Activated CD4-positive, alpha-beta memory T cell treated with anti-CD3 and anti-CD28 coated beads for 36 hours (primary cell): ENCODE data around the gene ARID3C. TPM values are rescaled to one million over a fixed set of nuclear protein-coding genes. Genes with fewer than 3 reads are reported as not detected.
"Not testable (repeated sequence)": the region's sequence is repeated elsewhere in the genome, so short reads cannot be mapped to it uniquely, and the experiment has no call there.

Experiments used
- CTCF ChIA-PET: fragments of 350-600 bp; sonication (Branson Sonifier 250); formaldehyde crosslinking; loops from one replicate; lab custom pipeline; 2021; ENCODE audit warnings: antibody characterized with exemption, inconsistent platforms; lab: Charles Lee
- POLR2A ChIA-PET: fragments of 350-600 bp; sonication (Branson Sonifier 250); formaldehyde crosslinking; loops from one replicate; lab custom pipeline; 2021; ENCODE audit warnings: antibody characterized with exemption; lab: Charles Lee
- DNase-seq: peaks from one replicate; pipeline ENCODE4 v3.0.0-alpha.2; 2020
- H3K27ac Mint-ChIP-seq: one replicate; pipeline ENCODE4 v1.8.0; 2021; ENCODE audit warnings: mixed read lengths
- H3K27me3 Mint-ChIP-seq: one replicate; pipeline ENCODE4 v1.8.0; 2021; ENCODE audit warnings: mixed read lengths
- H3K36me3 Mint-ChIP-seq: one replicate; pipeline ENCODE4 v1.8.0; 2021; ENCODE audit warnings: mixed read lengths
- H3K4me1 Mint-ChIP-seq: one replicate; pipeline ENCODE4 v1.8.0; 2021; ENCODE audit warnings: low read depth, mixed read lengths
- H3K4me3 Mint-ChIP-seq: one replicate; pipeline ENCODE4 v1.8.0; 2021; ENCODE audit warnings: mild to moderate bottlenecking, mixed read lengths
- H3K9me3 Mint-ChIP-seq: one replicate; pipeline ENCODE4 v1.8.0; 2021; ENCODE audit warnings: mixed read lengths
- intact Hi-C: fragments of 100-400 bp; cut with micrococcal nuclease; formaldehyde crosslinking; loops from one replicate; pipeline ENCODE4 v1.15.1; 2023
- total RNA-seq, 2 experiments: library from RNA; stranded (reverse); gene quantifications; one replicate each; pipeline ENCODE4 v1.2.3, GENCODE V29; 2021

ARID3C gene
- total RNA-seq, 2 experiments from 2014 or later: 0.14 to 0.17 TPM

DNA sequence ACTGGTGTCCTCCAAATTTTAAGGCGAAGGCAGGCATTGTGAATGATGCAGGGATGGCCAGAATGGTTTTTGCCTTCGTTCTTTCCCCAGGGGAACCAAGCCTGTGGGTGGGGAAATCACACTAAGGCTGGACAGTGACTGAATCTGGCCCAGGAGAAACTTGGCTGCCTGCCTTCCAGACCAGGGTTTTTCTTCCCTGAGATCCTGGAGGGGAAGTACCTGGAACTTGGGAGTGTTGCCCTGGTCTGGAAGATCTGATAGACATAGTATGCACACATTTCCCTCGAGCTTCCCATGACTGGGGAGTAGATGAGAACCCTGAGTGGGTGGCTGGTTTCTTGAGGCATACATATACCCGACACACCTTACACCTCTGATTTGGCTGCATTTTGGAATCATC, 22.5 kb upstream of the ARID3C start:
- DNase-seq: no peak
- Mint-ChIP-seq H3K4me1 (peaks cover 38% of the 10 kb centered on the region), H3K9me3 (no peaks in the 10 kb centered on the region), H3K4me3 (no peak overlapping the region), H3K27me3 (no peaks in the 10 kb centered on the region), H3K27ac (no peak overlapping the region), H3K36me3 (peaks cover 29% of the 10 kb centered on the region)
- ChIA-PET CTCF (interaction anchor here (1.3 kb wide), 1 partner anchor 51 kb away, joined by 6 read pairs; no protein-coding TSS in a partner anchor), POLR2A (interaction anchor here (1.5 kb wide), 1 partner anchor 14 kb away, joined by 3 read pairs; no protein-coding TSS in a partner anchor)
- intact Hi-C loops: no loop called here

- H3K4me3 Mint-ChIP-seq: no peak overlapping the region
Measured at GRCh38 chr9:34650816-34651215, 21.9 kb upstream of the ARID3C start.

DNA sequence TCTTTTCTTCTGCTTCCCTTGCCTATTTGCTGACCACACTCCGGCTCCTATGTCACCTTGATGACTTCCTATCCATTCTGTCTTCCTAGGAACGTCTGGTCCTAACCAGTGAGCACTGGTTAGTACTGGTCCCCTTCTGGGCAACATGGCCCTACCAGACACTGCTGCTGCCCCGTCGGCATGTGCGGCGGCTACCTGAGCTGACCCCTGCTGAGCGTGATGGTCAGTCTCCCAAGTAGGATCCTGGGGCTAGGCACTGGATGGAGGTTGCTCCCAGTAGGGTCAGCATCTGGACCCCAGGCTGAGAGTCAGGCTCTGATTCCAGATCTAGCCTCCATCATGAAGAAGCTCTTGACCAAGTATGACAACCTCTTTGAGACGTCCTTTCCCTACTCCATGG, 19.8 kb upstream of the ARID3C start:
- H3K9me3 Mint-ChIP-seq: no peaks in the 10 kb centered on the region
- no peak for DNase-seq
- intact Hi-C loops: no loop called here
- peaks cover 44% of the 10 kb centered on the region for H3K4me1 Mint-ChIP-seq
- ChIA-PET POLR2A (interaction anchor here (0.8 to 1.3 kb wide), 2 partner anchors 10 to 13 kb away, joined by 3 to 4 read pairs; no protein-coding TSS in a partner anchor), CTCF (interaction anchor here (1.4 to 4.2 kb wide), 3 partner anchors 13 to 54 kb away, joined by 5 to 104 read pairs (median 8); partner anchors contain the start of gene SIGMAR1)
- no peaks in the 10 kb centered on the region for H3K27me3 Mint-ChIP-seq
- peaks cover 29% of the 10 kb centered on the region for H3K36me3 Mint-ChIP-seq
- peak overlapping the region; percentile 11 for H3K4me3 Mint-ChIP-seq
- H3K27ac Mint-ChIP-seq: no peak overlapping the region

More at GRCh38 chr9:34650816-34651215, 21.9 kb upstream of the ARID3C start:
- H3K27me3 Mint-ChIP-seq: no peaks in the 10 kb centered on the region
- ChIA-PET CTCF (interaction anchor here (0.5 to 1.3 kb wide), 2 partner anchors 52 to 359 kb away, joined by 3 to 6 read pairs; no protein-coding TSS in a partner anchor), POLR2A (no interaction called here)
- peaks cover 43% of the 10 kb centered on the region for H3K4me1 Mint-ChIP-seq
- H3K36me3 Mint-ChIP-seq: peaks cover 29% of the 10 kb centered on the region
- DNase-seq: no peak
- no peaks in the 10 kb centered on the region for H3K9me3 Mint-ChIP-seq
- H3K27ac Mint-ChIP-seq: no peak overlapping the region
- intact Hi-C loops: no loop called here

GRCh38 chr9:34647651-34648050, 18.8 kb upstream of the ARID3C start:
- intact Hi-C loops: loop anchor here (1.0 kb wide), 1 partner anchor 35 kb away; the partner anchor contains the start of gene RPP25L
- peak overlapping the region; percentile 86 for H3K4me3 Mint-ChIP-seq
- peak; percentile 50 for DNase-seq
- ChIA-PET CTCF (interaction anchor here (0.7 to 4.2 kb wide), 8 partner anchors 9 to 56 kb away, joined by 3 to 104 read pairs (median 10); partner anchors contain the start of genes CCL27, DCTN3 and SIGMAR1), POLR2A (interaction anchor here (0.8 to 2.0 kb wide), 3 partner anchors 10 to 17 kb away, joined by 3 to 42 read pairs (median 5); partner anchors contain the start of gene SIGMAR1)
- H3K36me3 Mint-ChIP-seq: peaks cover 29% of the 10 kb centered on the region
- no peaks in the 10 kb centered on the region for H3K27me3 Mint-ChIP-seq
- H3K9me3 Mint-ChIP-seq: no peaks in the 10 kb centered on the region
- peak overlapping the region; percentile 84 for H3K27ac Mint-ChIP-seq
- H3K4me1 Mint-ChIP-seq: peaks cover 37% of the 10 kb centered on the region

- Mint-ChIP-seq H3K9me3 (no peaks in the 10 kb centered on the region), H3K36me3 (peaks cover 27% of the 10 kb centered on the region), H3K4me1 (peaks cover 31% of the 10 kb centered on the region), H3K4me3 (peak overlapping the region; percentile 86), H3K27me3 (no peaks in the 10 kb centered on the region), H3K27ac (peak overlapping the region; percentile 84)
- CTCF ChIA-PET: interaction anchor here (1.0 to 4.2 kb wide), 13 partner anchors 10 to 56 kb away, joined by 3 to 104 read pairs (median 8); partner anchors contain the start of genes CCL27, DCTN3, RPP25L and SIGMAR1
- no peak for DNase-seq
- POLR2A ChIA-PET: interaction anchor here (0.8 to 2.0 kb wide), 5 partner anchors 9 to 188 kb away, joined by 3 to 42 read pairs (median 4); partner anchors contain the start of genes DNAI1, FAM219A and SIGMAR1
- intact Hi-C loops: loop anchor here (1.0 kb wide), 1 partner anchor 35 kb away; the partner anchor contains the start of gene RPP25L
Measured at GRCh38 chr9:34647084-34647403, 18.2 kb upstream of the ARID3C start.

GRCh38 chr9:34646211-34647083, 17.6 kb upstream of the ARID3C start, which contains the start of gene GALT:
Gene GALT (plus strand): TSS chr9:34646675. CDS start chr9:34646705, 30 bp downstream.
- peak within 1 kb of the TSS; percentile 84 for H3K27ac Mint-ChIP-seq
- ChIA-PET CTCF (interaction anchor here (1.0 to 4.2 kb wide), 14 partner anchors 10 to 56 kb away, joined by 3 to 104 read pairs (median 7); partner anchors contain the start of genes CCL27, DCTN3, RPP25L and SIGMAR1), POLR2A (interaction anchor here (0.8 to 2.0 kb wide), 5 partner anchors 9 to 188 kb away, joined by 3 to 42 read pairs (median 4); partner anchors contain the start of genes DNAI1, FAM219A and SIGMAR1)

GRCh38 chr9:34644766-34645314, 16.0 kb upstream of the ARID3C start:
- Mint-ChIP-seq H3K9me3 (no peaks in the 10 kb centered on the region), H3K27ac (no peak overlapping the region), H3K4me3 (no peak overlapping the region), H3K4me1 (peaks cover 27% of the 10 kb centered on the region), H3K36me3 (peaks cover 24% of the 10 kb centered on the region), H3K27me3 (no peaks in the 10 kb centered on the region)
- no peak for DNase-seq
- ChIA-PET CTCF (interaction anchor here (0.7 to 3.0 kb wide), 4 partner anchors 11 to 266 kb away, joined by 3 to 26 read pairs (median 5); no protein-coding TSS in a partner anchor), POLR2A (no interaction called here)
- intact Hi-C loops: no loop called here

More at GRCh38 chr9:34646211-34647083, 17.6 kb upstream of the ARID3C start, which contains the start of gene GALT:
- peaks cover 28% of the 10 kb centered on the region for H3K4me1 Mint-ChIP-seq
- H3K4me3 Mint-ChIP-seq: peak within 1 kb of the TSS; percentile 86
- intact Hi-C loops: loop anchor here (1.0 kb wide), 3 partner anchors 8 to 34 kb away; partner anchors contain the start of gene RPP25L
- no peaks in the 10 kb centered on the region for H3K9me3 Mint-ChIP-seq
- no peaks in the 10 kb centered on the region for H3K27me3 Mint-ChIP-seq
- DNase-seq: peak; percentile 99
- peaks cover 27% of the 10 kb centered on the region for H3K36me3 Mint-ChIP-seq

DNA sequence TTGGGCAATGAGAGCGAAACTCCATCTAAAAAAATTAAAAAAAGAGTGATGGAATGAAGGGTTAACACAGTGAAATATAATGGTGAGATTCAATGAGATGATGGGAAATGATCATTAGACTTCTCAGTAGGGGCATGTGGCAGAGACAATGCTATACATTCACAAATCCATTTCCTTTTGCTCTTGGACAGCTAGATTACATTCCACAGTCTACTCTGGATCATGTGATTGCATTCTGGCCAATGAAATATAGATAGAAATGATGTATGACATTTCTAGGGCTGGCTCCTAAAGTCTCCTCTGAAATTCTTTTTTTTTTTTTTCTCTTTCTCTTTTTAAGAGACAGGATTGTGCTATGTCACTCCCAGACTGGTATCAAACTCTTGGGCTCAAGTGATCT, 13.8 kb upstream of the ARID3C start:
- Mint-ChIP-seq H3K27ac (no peak overlapping the region), H3K4me1 (peaks cover 24% of the 10 kb centered on the region), H3K27me3 (no peaks in the 10 kb centered on the region), H3K36me3 (peaks cover 4% of the 10 kb centered on the region), H3K4me3 (no peak overlapping the region), H3K9me3 (no peaks in the 10 kb centered on the region)
- ChIA-PET POLR2A (no interaction called here), CTCF (interaction anchor here (0.6 to 3.0 kb wide), 5 partner anchors 9 to 60 kb away, joined by 3 to 26 read pairs (median 4); no protein-coding TSS in a partner anchor)
- intact Hi-C loops: no loop called here
- no peak for DNase-seq

GRCh38 chr9:34639322-34639721, 10.5 kb upstream of the ARID3C start:
- peaks cover 20% of the 10 kb centered on the region for H3K36me3 Mint-ChIP-seq
- POLR2A ChIA-PET: interaction anchor here (1.5 kb wide), 1 partner anchor 9 kb away, joined by 4 read pairs; no protein-coding TSS in a partner anchor
- H3K4me1 Mint-ChIP-seq: peaks cover 34% of the 10 kb centered on the region
- not testable (repeated sequence) for DNase-seq, H3K4me3 Mint-ChIP-seq, H3K27me3 Mint-ChIP-seq, H3K27ac Mint-ChIP-seq, H3K9me3 Mint-ChIP-seq
- intact Hi-C loops: loop anchor here (2.0 to 10.0 kb wide), 2 partner anchors 181 to 315 kb away; partner anchors contain the start of genes DNAI1, FAM219A, KIF24 and NUDT2
- CTCF ChIA-PET: interaction anchor here (1.3 to 8.0 kb wide), 3 partner anchors 19 to 63 kb away, joined by 3 to 135 read pairs (median 15); partner anchors contain the start of gene RPP25L

DNA sequence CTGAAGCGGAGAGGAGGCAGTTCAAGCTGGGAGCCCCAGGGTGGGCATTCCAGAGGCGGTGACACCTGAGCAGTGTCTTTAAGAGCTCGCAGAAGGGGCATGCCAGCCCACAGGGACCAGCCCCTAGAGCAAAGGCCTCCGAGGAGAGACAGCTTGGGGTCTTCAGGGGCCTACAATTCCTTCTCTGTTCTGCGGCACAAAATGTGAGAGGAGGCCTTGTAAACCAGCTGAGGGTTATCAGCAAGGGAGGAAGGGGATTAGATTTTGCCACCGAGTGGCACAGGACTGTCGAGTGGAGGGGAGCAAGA, 9.2 kb upstream of the ARID3C start:
- no peak for DNase-seq
- H3K27ac Mint-ChIP-seq: peak overlapping the region; percentile 80
- no peaks in the 10 kb centered on the region for H3K27me3 Mint-ChIP-seq
- peaks cover 20% of the 10 kb centered on the region for H3K36me3 Mint-ChIP-seq
- H3K4me3 Mint-ChIP-seq: peak overlapping the region; percentile 94
- H3K4me1 Mint-ChIP-seq: peaks cover 41% of the 10 kb centered on the region
- POLR2A ChIA-PET: interaction anchor here (0.8 to 3.7 kb wide), 10 partner anchors 9 to 441 kb away, joined by 3 to 42 read pairs (median 4); partner anchors contain the start of genes DCTN3, FANCG, GALT and RPP25L
- CTCF ChIA-PET: interaction anchor here (0.7 to 8.0 kb wide), 15 partner anchors 10 to 259 kb away, joined by 3 to 135 read pairs (median 5); partner anchors contain the start of genes GALT and RPP25L
- intact Hi-C loops: loop anchor here (1.0 to 10.0 kb wide), 3 partner anchors 8 to 313 kb away; partner anchors contain the start of genes DNAI1, FAM219A, GALT and KIF24
- H3K9me3 Mint-ChIP-seq: no peaks in the 10 kb centered on the region
